SK-N-MC (cell line): ENCODE measurements around the gene ADAM33.

Experiments
- EZH2 ChIP-seq: fragments of 200-600 bp; sonication (generic); IDR thresholded peaks from one replicate; pipeline ENCODE4 v1.6.1; 2017; ENCODE audit warnings: antibody characterized with exemption
- FOXP2 ChIP-seq: optimal IDR thresholded peaks from 2 replicates; pipeline ENCODE3; 2011; ENCODE audit warnings: mild to moderate bottlenecking, moderate library complexity; ENCODE audit not compliant: insufficient read depth; ENCODE audit errors: extremely low read length, control extremely low read depth
- POLR2AphosphoS5 ChIP-seq: IDR thresholded peaks from 2 replicates; pipeline ENCODE4 v1.6.1; 2012; ENCODE audit warnings: mild to moderate bottlenecking, low read depth, low read length, borderline replicate concordance

DNA sequence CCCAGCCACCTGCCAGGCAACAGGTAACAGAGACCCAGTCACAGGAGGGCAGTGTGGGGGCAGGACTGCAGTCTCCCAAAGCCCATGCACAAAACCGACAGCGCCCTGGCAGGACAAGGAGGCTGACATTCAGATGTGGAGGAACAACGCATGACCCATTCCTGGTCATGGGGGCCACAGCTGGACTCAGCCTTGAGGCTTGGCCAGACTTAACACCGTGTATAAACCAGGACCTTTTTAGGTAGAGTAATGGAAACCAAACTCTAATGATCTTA, 26.7 kb downstream of the ADAM33 start:
- TF ChIP-seq EZH2, result no peak
- no peak for TF ChIP-seq POLR2AphosphoS5
- no peak for TF ChIP-seq FOXP2
